ENCODE results near the gene GIGYF1.

GRCh38 chr7:100693312-100694097 lies 545 bp downstream of the GIGYF1 start:
- no peak for TF ChIP-seq CTCF (IDR thresholded peaks at IDR 0.05)
- TF ChIP-seq EP300 (IDR thresholded peaks at IDR 0.05) = no peak
